ENCODE results near the gene IGDCC3. TPM values are rescaled to one million over a fixed set of nuclear protein-coding genes. Genes with fewer than 3 reads are reported as not detected.

IGDCC3 gene
- total RNA-seq, 2 donors from 2014 or later, result 0.09 TPM; not detected in 1

GRCh38 chr15:65392368-65392767 lies 14.6 kb upstream of the IGDCC3 start:
- peak; percentile 82 to 85 for ATAC-seq
- peak; percentile 57 for DNase-seq
- intact Hi-C loops (cut with DNase I), result no loop called here

GRCh38 chr15:65391732-65392131 lies 13.9 kb upstream of the IGDCC3 start:
- DNase-seq (no peak), ATAC-seq (no peak)
- intact Hi-C loops (cut with DNase I), result no loop called here

GRCh38 chr15:65390447-65390846 lies 12.6 kb upstream of the IGDCC3 start:
- intact Hi-C loops (cut with DNase I), result no loop called here
- no peak for ATAC-seq
- no peak for DNase-seq

- intact Hi-C loops (cut with DNase I), result no loop called here
- ATAC-seq, result no peak
Measured at GRCh38 chr15:65389226-65389625, 11.4 kb upstream of the IGDCC3 start.

GRCh38 chr15:65388306-65389080 lies 10.7 kb upstream of the IGDCC3 start:
- ATAC-seq (no peak), DNase-seq (no peak)
- intact Hi-C loops (cut with DNase I), result no loop called here

More at GRCh38 chr15:65389226-65389625, 11.4 kb upstream of the IGDCC3 start:
- no peak for DNase-seq

- intact Hi-C loops (cut with DNase I), result no loop called here
- DNase-seq, result no peak
- no peak for ATAC-seq
Measured at GRCh38 chr15:65386886-65387285, 9.1 kb upstream of the IGDCC3 start.

- ATAC-seq, result no peak
- intact Hi-C loops (cut with DNase I), result no loop called here
- DNase-seq, result no peak
Measured at GRCh38 chr15:65386376-65386775, 8.6 kb upstream of the IGDCC3 start.

GRCh38 chr15:65385870-65386258 lies 8.1 kb upstream of the IGDCC3 start:
- peak; percentile 55 for DNase-seq
- peak; percentile 39 to 49 for ATAC-seq
- intact Hi-C loops (cut with DNase I), result loop anchor here (1.0 to 2.0 kb wide), 2 partner anchors 67 kb away; no protein-coding TSS in a partner anchor

GRCh38 chr15:65384895-65385869 lies 7.4 kb upstream of the IGDCC3 start:
- peak; percentile 88 for DNase-seq
- intact Hi-C loops (cut with DNase I), result loop anchor here (1.0 to 2.0 kb wide), 2 partner anchors 66 kb away; no protein-coding TSS in a partner anchor
- ATAC-seq, result peak; percentile 95

GRCh38 chr15:65384505-65384894 lies 6.7 kb upstream of the IGDCC3 start:
- no peak for DNase-seq
- intact Hi-C loops (cut with DNase I), result loop anchor here in 1 of 2 donors (2.0 kb wide), 1 partner anchor 66 kb away; no protein-coding TSS in a partner anchor

GRCh38 chr15:65383991-65384390 lies 6.2 kb upstream of the IGDCC3 start:
- intact Hi-C loops (cut with DNase I), result loop anchor here in 1 of 2 donors (2.0 kb wide), 1 partner anchor 65 kb away; no protein-coding TSS in a partner anchor
- no peak for DNase-seq
- ATAC-seq, result no peak

More at GRCh38 chr15:65384505-65384894, 6.7 kb upstream of the IGDCC3 start:
- ATAC-seq, result no peak

- intact Hi-C loops (cut with DNase I), result no loop called here
- DNase-seq (no peak), ATAC-seq (no peak)
Measured at GRCh38 chr15:65383456-65383855, 5.7 kb upstream of the IGDCC3 start.

- intact Hi-C loops (cut with DNase I), result no loop called here
- DNase-seq, result no peak
Measured at GRCh38 chr15:65382921-65383320, 5.1 kb upstream of the IGDCC3 start.

GRCh38 chr15:65382146-65382491 lies 4.3 kb upstream of the IGDCC3 start:
- intact Hi-C loops (cut with DNase I), result no loop called here
- no peak for ATAC-seq

More at GRCh38 chr15:65382921-65383320, 5.1 kb upstream of the IGDCC3 start:
- ATAC-seq, result no peak

GRCh38 chr15:65381445-65382145 lies 3.8 kb upstream of the IGDCC3 start:
- intact Hi-C loops (cut with DNase I), result no loop called here
- ATAC-seq (no peak), DNase-seq (no peak)

More at GRCh38 chr15:65382146-65382491, 4.3 kb upstream of the IGDCC3 start:
- DNase-seq, result no peak

GRCh38 chr15:65379986-65380385 lies 2.2 kb upstream of the IGDCC3 start:
- no peak for ATAC-seq
- intact Hi-C loops (cut with DNase I), result loop anchor here in 1 of 2 donors (2.0 kb wide), 1 partner anchor 53 kb away; no protein-coding TSS in a partner anchor
- DNase-seq, result no peak

- intact Hi-C loops (cut with DNase I), result no loop called here
- ATAC-seq (peak; percentile 72 to 81), DNase-seq (no peak)
Measured at GRCh38 chr15:65377105-65377975, 462 bp downstream of the IGDCC3 start.

- intact Hi-C loops (cut with DNase I), result no loop called here
- DNase-seq (no peak), ATAC-seq (peak; percentile 49 to 54)
Measured at GRCh38 chr15:65376767-65377104, 1.1 kb downstream of the IGDCC3 start.
